HepG2 (cell line): Measurements from ENCODE around the gene AMDHD1. TPM values are rescaled to one million over a fixed set of nuclear protein-coding genes. Genes with fewer than 3 reads are reported as not detected.

Experiments used
- CBX5 ChIP-seq: sonication (generic); formaldehyde crosslinking; IDR thresholded peaks from 2 replicates; pipeline ENCODE4 v1.4.0; 2020; ENCODE audit warnings: missing genetic modification reagents, borderline replicate concordance
- ERF ChIP-seq: IDR thresholded peaks from 2 replicates; pipeline ENCODE4 v1.6.1; 2018; ENCODE audit warnings: missing biosample characterization, missing genetic modification reagents
- FOSL2 ChIP-seq: sonication (generic); formaldehyde crosslinking; IDR thresholded peaks from 2 replicates; pipeline ENCODE4 v1.4.0; 2020; ENCODE audit warnings: missing genetic modification reagents
- HMGA1 ChIP-seq: sonication (generic); formaldehyde crosslinking; conservative IDR thresholded peaks from 2 replicates; pipeline ENCODE4 v1.4.0; 2020; ENCODE audit warnings: missing genetic modification reagents
- HOXA3 ChIP-seq: sonication (generic); formaldehyde crosslinking; IDR thresholded peaks from 2 replicates; pipeline ENCODE4 v1.5.0; 2020; ENCODE audit warnings: missing genetic modification reagents
- NCOR1 ChIP-seq: fragments of 200-600 bp; sonication (generic); IDR thresholded peaks from 2 replicates; pipeline ENCODE4 v1.7.0; 2017; ENCODE audit warnings: antibody characterized with exemption, low read length, borderline replicate concordance
- PHB2 ChIP-seq: fragments of 450-650 bp; IDR thresholded peaks from 2 replicates; pipeline ENCODE4 v1.6.1; 2018; ENCODE audit not compliant: partially characterized antibody
- SAFB2 ChIP-seq: sonication (generic); formaldehyde crosslinking; IDR thresholded peaks from 2 replicates; pipeline ENCODE4 v1.5.1; 2020; ENCODE audit warnings: missing genetic modification reagents, low read depth, mild to moderate bottlenecking, borderline replicate concordance
- SNAI1 ChIP-seq: sonication (generic); formaldehyde crosslinking; IDR thresholded peaks from 2 replicates; pipeline ENCODE4 v1.5.0; 2020; ENCODE audit warnings: mild to moderate bottlenecking, missing genetic modification reagents, borderline replicate concordance
- ZNF180 ChIP-seq: sonication (generic); formaldehyde crosslinking; IDR thresholded peaks from 2 replicates; pipeline ENCODE4 v1.4.0; 2020; ENCODE audit warnings: low read depth, missing genetic modification reagents, borderline replicate concordance
- ZNF235 ChIP-seq: sonication (generic); formaldehyde crosslinking; IDR thresholded peaks from 2 replicates; pipeline ENCODE4 v1.8.1; 2023; ENCODE audit warnings: mild to moderate bottlenecking, missing genetic modification reagents, borderline replicate concordance
- ZNF75D ChIP-seq: sonication (generic); formaldehyde crosslinking; IDR thresholded peaks from 2 replicates; pipeline ENCODE4 v1.8.1; 2023; ENCODE audit warnings: missing genetic modification reagents, mild to moderate bottlenecking, borderline replicate concordance
- ZNF780A ChIP-seq: sonication (generic); formaldehyde crosslinking; IDR thresholded peaks from 2 replicates; pipeline ENCODE4 v1.8.0; 2022; ENCODE audit warnings: mild to moderate bottlenecking, missing genetic modification reagents, moderate library complexity
- polyA plus RNA-seq, 8 experiments: library from polyadenylated mRNA; depleted of rRNA in 3 of 8; stranded (reverse) in 7 of 8; unstranded in 1 of 8; fragments of >200 nt; fragmentation: Illumina TruSeq in 4 of 8; extraction: Trizol in 4 of 8; gene quantifications; 2 replicates each; pipeline versions ENCODE4 v1.2.1 to v1.2.3, GENCODE V29; 2011 to 2016; ENCODE audit warnings: low read depth in 4 of 8, missing spikeins in 1 of 8, mixed read lengths in 1 of 8; ENCODE audit not compliant: insufficient read depth in 1 of 8
- total RNA-seq, 5 experiments: library from RNA; depleted of rRNA; stranded (reverse); fragments of >200 nt; fragmentation: Illumina TruSeq; extraction: Trizol; gene quantifications; 2 replicates each; pipeline ENCODE4 v1.2.3, GENCODE V29; 2016; ENCODE audit warnings: low read depth in 1 of 5
- TF ChIP-seq, protein P1 (sequence below): sonication (generic); formaldehyde crosslinking; IDR thresholded peaks from 2 replicates; pipeline ENCODE4 v1.4.0; 2020; ENCODE audit warnings: mild to moderate bottlenecking, missing genetic modification reagents, borderline replicate concordance
- TF ChIP-seq, protein P2 (sequence below): sonication (generic); formaldehyde crosslinking; conservative IDR thresholded peaks from 2 replicates; pipeline ENCODE4 v1.8.1; 2023; ENCODE audit warnings: missing genetic modification reagents
- TF ChIP-seq, protein P3 (sequence below): sonication (generic); formaldehyde crosslinking; IDR thresholded peaks from 2 replicates; pipeline ENCODE4 v1.4.0; 2020; ENCODE audit warnings: missing genetic modification reagents
- TF ChIP-seq, protein P4 (sequence below): sonication (generic); formaldehyde crosslinking; IDR thresholded peaks from 2 replicates; pipeline ENCODE4 v1.8.0; 2022; ENCODE audit warnings: missing genetic modification reagents, low read depth, mild to moderate bottlenecking, borderline replicate concordance
- TF ChIP-seq, protein P5 (sequence below): sonication (generic); formaldehyde crosslinking; IDR thresholded peaks from 2 replicates; pipeline ENCODE4 v1.4.0; 2020; ENCODE audit warnings: missing genetic modification reagents
- TF ChIP-seq, protein P6 (sequence below): sonication (generic); formaldehyde crosslinking; IDR thresholded peaks from 2 replicates; pipeline ENCODE4 v1.5.1; 2020; ENCODE audit warnings: mild to moderate bottlenecking, moderate library complexity, missing genetic modification reagents

The AMDHD1 gene
- total and polyA plus RNA-seq, 2 of the 13 experiments (the other 11 are each of a cell fraction or from before 2014, with no cell fraction given) = 6.5 to 29.6 TPM

DNA sequence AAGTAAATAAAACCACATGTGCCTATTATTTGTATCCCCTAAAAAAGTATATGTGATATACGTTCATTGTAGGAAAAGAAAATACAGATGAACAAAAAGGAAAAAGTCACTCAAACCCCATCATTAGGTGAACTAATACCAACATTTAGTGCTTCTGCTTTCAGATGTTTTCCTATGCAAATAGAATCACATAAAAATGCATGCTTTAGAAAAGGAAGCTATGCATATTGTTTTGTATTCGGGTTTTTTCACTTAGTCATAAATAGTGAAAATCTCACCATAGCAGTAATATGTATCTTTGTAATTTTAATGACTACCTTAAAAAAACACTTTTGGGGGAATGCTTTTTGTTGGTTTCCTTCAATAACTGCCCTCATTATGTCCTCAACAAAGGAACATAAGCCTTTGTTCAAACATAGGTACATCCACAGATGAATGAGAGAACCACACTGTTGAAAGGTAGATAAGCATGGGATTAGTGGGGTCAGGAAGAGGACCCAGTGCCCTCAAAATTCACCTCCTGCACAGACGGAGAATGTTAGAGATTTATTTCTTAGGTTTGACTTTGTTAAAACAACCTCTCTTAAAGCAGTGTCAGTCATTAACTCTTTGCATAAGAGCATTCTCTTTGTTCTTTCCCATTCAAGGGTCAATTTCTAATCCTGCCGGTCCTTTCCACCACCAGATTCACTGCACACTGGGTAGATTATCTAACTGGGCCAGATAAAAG lies 6.5 kb downstream of the AMDHD1 start (continued):
- TF ChIP-seq, protein P1, sequence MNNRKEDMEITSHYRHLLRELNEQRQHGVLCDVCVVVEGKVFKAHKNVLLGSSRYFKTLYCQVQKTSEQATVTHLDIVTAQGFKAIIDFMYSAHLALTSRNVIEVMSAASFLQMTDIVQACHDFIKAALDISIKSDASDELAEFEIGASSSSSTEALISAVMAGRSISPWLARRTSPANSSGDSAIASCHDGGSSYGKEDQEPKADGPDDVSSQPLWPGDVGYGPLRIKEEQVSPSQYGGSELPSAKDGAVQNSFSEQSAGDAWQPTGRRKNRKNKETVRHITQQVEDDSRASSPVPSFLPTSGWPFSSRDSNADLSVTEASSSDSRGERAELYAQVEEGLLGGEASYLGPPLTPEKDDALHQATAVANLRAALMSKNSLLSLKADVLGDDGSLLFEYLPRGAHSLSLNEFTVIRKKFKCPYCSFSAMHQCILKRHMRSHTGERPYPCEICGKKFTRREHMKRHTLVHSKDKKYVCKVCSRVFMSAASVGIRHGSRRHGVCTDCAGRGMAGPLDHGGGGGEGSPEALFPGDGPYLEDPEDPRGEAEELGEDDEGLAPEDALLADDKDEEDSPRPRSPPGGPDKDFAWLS (CRISPR knock-in tag) = no peak
- TF ChIP-seq PHB2 (no peak), NCOR1 (peak; percentile 89; the same call in 1 of the 2 replicates), SNAI1 (CRISPR knock-in tag) (no peak), ZNF235 (CRISPR knock-in tag) (no peak), FOSL2 (peak; percentile 36; the same call in 1 of the 2 replicates), ERF (CRISPR knock-in tag) (0 out of 2 replicates have a peak, but pooled peaks have one; percentile 36), ZNF780A (CRISPR knock-in tag) (no peak), CBX5 (CRISPR knock-in tag) (no peak), HOXA3 (CRISPR knock-in tag) (peak; percentile 52), ZNF180 (CRISPR knock-in tag) (no peak), ZNF75D (CRISPR knock-in tag) (no peak), SAFB2 (CRISPR knock-in tag) (no peak), HMGA1 (no peak)
- TF ChIP-seq, protein P2, sequence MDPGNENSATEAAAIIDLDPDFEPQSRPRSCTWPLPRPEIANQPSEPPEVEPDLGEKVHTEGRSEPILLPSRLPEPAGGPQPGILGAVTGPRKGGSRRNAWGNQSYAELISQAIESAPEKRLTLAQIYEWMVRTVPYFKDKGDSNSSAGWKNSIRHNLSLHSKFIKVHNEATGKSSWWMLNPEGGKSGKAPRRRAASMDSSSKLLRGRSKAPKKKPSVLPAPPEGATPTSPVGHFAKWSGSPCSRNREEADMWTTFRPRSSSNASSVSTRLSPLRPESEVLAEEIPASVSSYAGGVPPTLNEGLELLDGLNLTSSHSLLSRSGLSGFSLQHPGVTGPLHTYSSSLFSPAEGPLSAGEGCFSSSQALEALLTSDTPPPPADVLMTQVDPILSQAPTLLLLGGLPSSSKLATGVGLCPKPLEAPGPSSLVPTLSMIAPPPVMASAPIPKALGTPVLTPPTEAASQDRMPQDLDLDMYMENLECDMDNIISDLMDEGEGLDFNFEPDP (CRISPR knock-in tag) = no peak
- TF ChIP-seq, protein P3, sequence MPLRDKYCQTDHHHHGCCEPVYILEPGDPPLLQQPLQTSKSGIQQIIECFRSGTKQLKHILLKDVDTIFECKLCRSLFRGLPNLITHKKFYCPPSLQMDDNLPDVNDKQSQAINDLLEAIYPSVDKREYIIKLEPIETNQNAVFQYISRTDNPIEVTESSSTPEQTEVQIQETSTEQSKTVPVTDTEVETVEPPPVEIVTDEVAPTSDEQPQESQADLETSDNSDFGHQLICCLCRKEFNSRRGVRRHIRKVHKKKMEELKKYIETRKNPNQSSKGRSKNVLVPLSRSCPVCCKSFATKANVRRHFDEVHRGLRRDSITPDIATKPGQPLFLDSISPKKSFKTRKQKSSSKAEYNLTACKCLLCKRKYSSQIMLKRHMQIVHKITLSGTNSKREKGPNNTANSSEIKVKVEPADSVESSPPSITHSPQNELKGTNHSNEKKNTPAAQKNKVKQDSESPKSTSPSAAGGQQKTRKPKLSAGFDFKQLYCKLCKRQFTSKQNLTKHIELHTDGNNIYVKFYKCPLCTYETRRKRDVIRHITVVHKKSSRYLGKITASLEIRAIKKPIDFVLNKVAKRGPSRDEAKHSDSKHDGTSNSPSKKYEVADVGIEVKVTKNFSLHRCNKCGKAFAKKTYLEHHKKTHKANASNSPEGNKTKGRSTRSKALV (CRISPR knock-in tag) = no peak
- TF ChIP-seq, protein P4, sequence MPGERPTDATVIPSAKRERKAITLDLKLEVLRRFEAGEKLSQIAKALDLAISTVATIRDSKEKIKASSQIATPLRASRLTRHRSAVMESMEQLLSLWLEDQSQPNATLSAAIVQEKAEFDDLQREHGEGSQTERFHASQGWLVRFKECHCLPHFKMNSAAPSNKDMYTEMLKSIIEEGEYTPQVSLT (CRISPR knock-in tag) = no peak
- TF ChIP-seq, protein P5, sequence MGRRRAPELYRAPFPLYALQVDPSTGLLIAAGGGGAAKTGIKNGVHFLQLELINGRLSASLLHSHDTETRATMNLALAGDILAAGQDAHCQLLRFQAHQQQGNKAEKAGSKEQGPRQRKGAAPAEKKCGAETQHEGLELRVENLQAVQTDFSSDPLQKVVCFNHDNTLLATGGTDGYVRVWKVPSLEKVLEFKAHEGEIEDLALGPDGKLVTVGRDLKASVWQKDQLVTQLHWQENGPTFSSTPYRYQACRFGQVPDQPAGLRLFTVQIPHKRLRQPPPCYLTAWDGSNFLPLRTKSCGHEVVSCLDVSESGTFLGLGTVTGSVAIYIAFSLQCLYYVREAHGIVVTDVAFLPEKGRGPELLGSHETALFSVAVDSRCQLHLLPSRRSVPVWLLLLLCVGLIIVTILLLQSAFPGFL = no peak
- TF ChIP-seq, protein P6, sequence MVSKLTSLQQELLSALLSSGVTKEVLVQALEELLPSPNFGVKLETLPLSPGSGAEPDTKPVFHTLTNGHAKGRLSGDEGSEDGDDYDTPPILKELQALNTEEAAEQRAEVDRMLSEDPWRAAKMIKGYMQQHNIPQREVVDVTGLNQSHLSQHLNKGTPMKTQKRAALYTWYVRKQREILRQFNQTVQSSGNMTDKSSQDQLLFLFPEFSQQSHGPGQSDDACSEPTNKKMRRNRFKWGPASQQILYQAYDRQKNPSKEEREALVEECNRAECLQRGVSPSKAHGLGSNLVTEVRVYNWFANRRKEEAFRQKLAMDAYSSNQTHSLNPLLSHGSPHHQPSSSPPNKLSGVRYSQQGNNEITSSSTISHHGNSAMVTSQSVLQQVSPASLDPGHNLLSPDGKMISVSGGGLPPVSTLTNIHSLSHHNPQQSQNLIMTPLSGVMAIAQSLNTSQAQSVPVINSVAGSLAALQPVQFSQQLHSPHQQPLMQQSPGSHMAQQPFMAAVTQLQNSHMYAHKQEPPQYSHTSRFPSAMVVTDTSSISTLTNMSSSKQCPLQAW = no peak
